Measurements from ENCODE around the gene FHL3.

DNA sequence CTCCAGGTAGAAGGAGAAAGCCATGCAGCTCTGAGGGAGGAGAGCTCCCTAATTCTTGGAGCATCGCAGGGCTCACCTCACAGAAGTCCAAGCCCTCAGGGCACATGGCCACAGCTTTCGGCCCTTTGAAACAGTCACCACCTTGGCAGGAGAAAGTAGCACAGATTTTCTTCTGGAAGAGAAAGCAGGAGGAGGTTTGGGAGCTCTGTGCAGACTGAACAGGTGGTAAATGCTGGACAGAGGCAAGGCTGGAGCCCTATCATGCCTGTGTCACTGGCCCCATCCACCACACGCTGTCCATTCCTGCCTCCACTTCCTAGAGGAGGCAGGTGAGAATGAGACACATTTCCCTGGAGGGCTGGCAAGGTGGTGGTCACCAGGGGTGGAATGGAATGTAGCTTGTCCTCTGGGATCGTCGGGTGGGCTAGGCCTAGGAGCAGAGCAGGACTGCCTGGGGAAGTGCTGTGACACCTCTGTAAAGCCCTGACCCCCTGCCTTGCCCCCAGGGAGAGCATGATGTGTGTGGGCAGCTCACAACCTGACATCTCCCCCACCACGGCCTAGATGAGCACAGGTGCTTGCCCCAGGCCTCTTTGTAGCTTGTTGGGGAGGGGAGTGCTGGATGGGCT, 55.7 kb downstream of the FHL3 start:
- TF ChIP-seq, protein P1, sequence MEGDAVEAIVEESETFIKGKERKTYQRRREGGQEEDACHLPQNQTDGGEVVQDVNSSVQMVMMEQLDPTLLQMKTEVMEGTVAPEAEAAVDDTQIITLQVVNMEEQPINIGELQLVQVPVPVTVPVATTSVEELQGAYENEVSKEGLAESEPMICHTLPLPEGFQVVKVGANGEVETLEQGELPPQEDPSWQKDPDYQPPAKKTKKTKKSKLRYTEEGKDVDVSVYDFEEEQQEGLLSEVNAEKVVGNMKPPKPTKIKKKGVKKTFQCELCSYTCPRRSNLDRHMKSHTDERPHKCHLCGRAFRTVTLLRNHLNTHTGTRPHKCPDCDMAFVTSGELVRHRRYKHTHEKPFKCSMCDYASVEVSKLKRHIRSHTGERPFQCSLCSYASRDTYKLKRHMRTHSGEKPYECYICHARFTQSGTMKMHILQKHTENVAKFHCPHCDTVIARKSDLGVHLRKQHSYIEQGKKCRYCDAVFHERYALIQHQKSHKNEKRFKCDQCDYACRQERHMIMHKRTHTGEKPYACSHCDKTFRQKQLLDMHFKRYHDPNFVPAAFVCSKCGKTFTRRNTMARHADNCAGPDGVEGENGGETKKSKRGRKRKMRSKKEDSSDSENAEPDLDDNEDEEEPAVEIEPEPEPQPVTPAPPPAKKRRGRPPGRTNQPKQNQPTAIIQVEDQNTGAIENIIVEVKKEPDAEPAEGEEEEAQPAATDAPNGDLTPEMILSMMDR (IDR thresholded peaks at IDR 0.05) = no peak
- TF ChIP-seq EP300 (IDR thresholded peaks at IDR 0.05; ENCODE audit: low read depth) = no peak
